Hair follicle dermal papilla cell (primary cell): Measurements from ENCODE around the gene HES1. TPM values are rescaled to one million over a fixed set of nuclear protein-coding genes. Genes with fewer than 3 reads are reported as not detected.

ENCODE experiments used
- small RNA-seq: library from RNA; depleted of rRNA; stranded (forward); fragments of <200 nt; gene quantifications from one replicate; pipeline ENCODE3, GENCODE V24; 2012
- total RNA-seq: library from RNA; depleted of rRNA; stranded (reverse); fragments of >200 nt; gene quantifications from 2 replicates; pipeline ENCODE4 v1.2.3, GENCODE V29; 2012

Gene HES1, protein sequence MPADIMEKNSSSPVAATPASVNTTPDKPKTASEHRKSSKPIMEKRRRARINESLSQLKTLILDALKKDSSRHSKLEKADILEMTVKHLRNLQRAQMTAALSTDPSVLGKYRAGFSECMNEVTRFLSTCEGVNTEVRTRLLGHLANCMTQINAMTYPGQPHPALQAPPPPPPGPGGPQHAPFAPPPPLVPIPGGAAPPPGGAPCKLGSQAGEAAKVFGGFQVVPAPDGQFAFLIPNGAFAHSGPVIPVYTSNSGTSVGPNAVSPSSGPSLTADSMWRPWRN
- 5.0 and 6.3 TPM in 2 replicates for total RNA-seq

DNA sequence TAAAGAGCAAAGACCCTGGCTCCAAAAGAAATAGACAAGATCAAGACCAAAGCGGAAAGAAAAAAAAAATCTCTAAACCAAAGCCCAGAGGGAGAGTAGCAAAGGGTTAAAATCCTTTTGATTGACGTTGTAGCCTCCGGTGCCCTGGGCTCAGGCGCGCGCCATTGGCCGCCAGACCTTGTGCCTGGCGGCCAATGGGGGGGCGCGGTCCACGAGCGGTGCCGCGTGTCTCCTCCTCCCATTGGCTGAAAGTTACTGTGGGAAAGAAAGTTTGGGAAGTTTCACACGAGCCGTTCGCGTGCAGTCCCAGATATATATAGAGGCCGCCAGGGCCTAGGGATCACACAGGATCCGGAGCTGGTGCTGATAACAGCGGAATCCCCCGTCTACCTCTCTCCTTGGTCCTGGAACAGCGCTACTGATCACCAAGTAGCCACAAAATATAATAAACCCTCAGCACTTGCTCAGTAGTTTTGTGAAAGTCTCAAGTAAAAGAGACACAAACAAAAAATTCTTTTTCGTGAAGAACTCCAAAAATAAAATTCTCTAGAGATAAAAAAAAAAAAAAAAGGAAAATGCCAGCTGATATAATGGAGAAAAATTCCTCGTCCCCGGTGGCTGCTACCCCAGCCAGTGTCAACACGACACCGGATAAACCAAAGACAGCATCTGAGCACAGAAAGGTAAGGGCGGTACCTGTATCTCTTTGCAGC, at the start of gene HES1:
Gene HES1 (plus strand): TSS at position 343 of the 713 bp plus-strand sequence. CDS start 233 bp downstream, at position 576.

Small RNA genes within 50 kb of the gene (small RNA-seq; reads per million reads assigned to genes)
- not detected for gene RN7SL215P

Other genes starting within 250 kb of the HES1 start
- under 0.01 TPM in 1 of 2 replicates, not detected in the other for gene CPN2, start 215.2 kb downstream of the HES1 start, total RNA-seq
- gene LRRC15, start 233.6 kb downstream of the HES1 start, total RNA-seq = 9.0 and 14.3 TPM in 2 replicates